Measurements from ENCODE around the gene PHKG1. TPM values are rescaled to one million over a fixed set of nuclear protein-coding genes. Genes with fewer than 3 reads are reported as not detected.

PHKG1 gene
- total and polyA plus RNA-seq, 2 of the 8 experiments (the other 6 are each of a cell fraction or from before 2014, with no cell fraction given) = 0.03 to 0.61 TPM

DNA sequence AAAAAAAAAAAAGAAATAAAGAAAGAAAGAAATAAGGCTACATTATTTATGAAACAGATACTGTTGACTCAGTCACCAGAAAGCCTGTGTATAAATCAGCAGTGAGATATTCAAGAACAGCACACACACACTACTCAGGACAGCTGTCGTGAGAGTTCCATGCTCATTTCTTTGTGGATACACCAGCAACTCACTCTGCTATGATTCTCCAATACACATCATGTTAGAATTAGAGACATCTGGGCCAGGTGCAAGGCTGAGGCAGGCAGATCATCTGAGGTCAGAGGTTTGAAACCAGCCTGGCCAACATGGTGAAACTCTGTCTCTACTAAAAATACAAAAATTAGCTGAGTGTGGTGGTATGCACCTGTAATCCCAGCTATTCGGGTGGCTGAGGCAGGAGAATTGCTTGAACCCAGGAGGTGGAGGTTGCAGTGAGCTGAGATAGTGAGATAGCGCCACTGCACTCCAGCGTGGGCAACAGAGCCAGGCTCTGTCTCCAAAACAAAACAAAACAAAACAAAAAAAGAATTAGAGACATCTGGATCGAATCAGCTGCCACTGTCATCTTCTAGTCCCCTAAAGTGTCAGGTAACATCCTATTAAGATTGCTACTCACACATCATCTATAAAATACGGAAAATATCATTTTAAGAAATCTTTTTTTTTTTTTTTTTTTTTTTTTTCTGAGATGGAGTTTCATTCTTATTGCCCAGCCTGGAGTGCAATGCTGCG is 34.7 kb upstream of the PHKG1 start:
- H4K91ac ChIP-seq (replicated peaks; ENCODE audit: insufficient read length, low read length) = no peak overlapping the region
- no peaks in the 10 kb centered on the region for H3K23me2 ChIP-seq (ENCODE audit: low read depth, low read length)
- no peak overlapping the region for H4K8ac ChIP-seq (ENCODE audit: extremely low read depth, insufficient read depth, low read length)
- TF ChIP-seq RFX5 (IDR thresholded peaks at IDR 0.05; ENCODE audit: borderline replicate concordance, low read depth, low read length) = no peak
- no peak for TF ChIP-seq POU5F1 (IDR thresholded peaks at IDR 0.05; ENCODE audit: low read depth, low read length)
- no peak for TF ChIP-seq ASH2L (IDR thresholded peaks at IDR 0.05; ENCODE audit: low read length)
- TF ChIP-seq TEAD4 (IDR thresholded peaks at IDR 0.05; ENCODE audit: low read depth, low read length) = no peak
- no peak for TF ChIP-seq KDM1A (IDR thresholded peaks at IDR 0.05; ENCODE audit: borderline replicate concordance, low read length)
- no peak for TF ChIP-seq BRCA1 (IDR thresholded peaks at IDR 0.05; ENCODE audit: low read depth, low read length)
- TF ChIP-seq, protein P1, sequence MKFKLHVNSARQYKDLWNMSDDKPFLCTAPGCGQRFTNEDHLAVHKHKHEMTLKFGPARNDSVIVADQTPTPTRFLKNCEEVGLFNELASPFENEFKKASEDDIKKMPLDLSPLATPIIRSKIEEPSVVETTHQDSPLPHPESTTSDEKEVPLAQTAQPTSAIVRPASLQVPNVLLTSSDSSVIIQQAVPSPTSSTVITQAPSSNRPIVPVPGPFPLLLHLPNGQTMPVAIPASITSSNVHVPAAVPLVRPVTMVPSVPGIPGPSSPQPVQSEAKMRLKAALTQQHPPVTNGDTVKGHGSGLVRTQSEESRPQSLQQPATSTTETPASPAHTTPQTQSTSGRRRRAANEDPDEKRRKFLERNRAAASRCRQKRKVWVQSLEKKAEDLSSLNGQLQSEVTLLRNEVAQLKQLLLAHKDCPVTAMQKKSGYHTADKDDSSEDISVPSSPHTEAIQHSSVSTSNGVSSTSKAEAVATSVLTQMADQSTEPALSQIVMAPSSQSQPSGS (IDR thresholded peaks at IDR 0.05; ENCODE audit: low read length) = no peak
- TF ChIP-seq CHD1 (IDR thresholded peaks at IDR 0.05; ENCODE audit: low read depth, low read length) = no peak
- H3K79me2 ChIP-seq (ENCODE audit: control insufficient read depth in 1 of 2, insufficient read depth in 2 of 2, low read length in 2 of 2) = no peaks in the 10 kb centered on the region
- no peak overlapping the region for H3K56ac ChIP-seq (replicated peaks; ENCODE audit: insufficient read length, low read depth, low read length)
- H3K9me3 ChIP-seq (ENCODE audit: insufficient read depth in 2 of 2, low read depth in 1 of 2, low read length in 1 of 2) = peaks cover 27 to 75% of the 10 kb centered on the region in 2 experiments
- no peak for FAIRE-seq
- no peak overlapping the region for H3K14ac ChIP-seq (ENCODE audit: insufficient read length)
- no peaks in the 10 kb centered on the region for H3K79me1 ChIP-seq (ENCODE audit: low read depth, low read length)
- H3K36me3 ChIP-seq (ENCODE audit: control insufficient read depth in 2 of 4, insufficient read depth in 4 of 4, low read length in 3 of 4) = no peaks in the 10 kb centered on the region
- H2BK5ac ChIP-seq (ENCODE audit: low read depth, low read length) = no peak overlapping the region
- H3K4me2 ChIP-seq (ENCODE audit: insufficient read depth in 1 of 2, low read depth in 2 of 2, low read length in 2 of 2) = no peak overlapping the region
- no peak for DNase-seq (ENCODE audit: low read depth in 1 of 2, low spot score in 2 of 2)
- H2AFZ ChIP-seq (ENCODE audit: low read length) = no peak overlapping the region
- WGBS, 2 experiments (ENCODE audit: extremely low coverage in 1 of 2, insufficient coverage in 1 of 2, insufficient read length in 1 of 2, insufficient replicate concordance in 2 of 2, low coverage in 1 of 2, low lambda C conversion rate in 2 of 2, missing lambda C conversion rate in 1 of 2) = 80% methylated on average over 7 of the region's 7 CpGs; no CpG with 5 or more reads in 1 of the 2 experiments
- no peak overlapping the region for H2BK12ac ChIP-seq (ENCODE audit: low read depth, low read length)
- H2BK20ac ChIP-seq (ENCODE audit: low read length) = no peak overlapping the region
- no peak overlapping the region for H3K18ac ChIP-seq (ENCODE audit: extremely low read depth, low read length)
- no peak overlapping the region for H3K27ac ChIP-seq (ENCODE audit: low read depth, low read length)
- no peak overlapping the region for H2AK5ac ChIP-seq (ENCODE audit: low read depth, low read length)
- H3K27me3 ChIP-seq (replicated peaks in 1 of 4; ENCODE audit: control insufficient read depth in 3 of 4, extremely low read depth in 1 of 4, insufficient read depth in 3 of 4, low read length in 3 of 4) = no peaks in the 10 kb centered on the region
- H3K23ac ChIP-seq (ENCODE audit: insufficient read length) = no peak overlapping the region
- H2BK120ac ChIP-seq (replicated peaks; ENCODE audit: low read depth, low read length) = no peak overlapping the region
- ChIA-PET CTCF (ENCODE audit: partially characterized antibody) (no interaction called here), POLR2A (ENCODE audit: partially characterized antibody) (no interaction called here)
- H4K20me1 ChIP-seq (replicated peaks in 1 of 2; ENCODE audit: control insufficient read depth in 1 of 2, insufficient read depth in 2 of 2, low read length in 2 of 2) = no peaks in the 10 kb centered on the region
- H3K9ac ChIP-seq (replicated peaks in 1 of 4; ENCODE audit: extremely low read depth in 1 of 4, low read depth in 3 of 4, low read length in 3 of 4) = no peak overlapping the region
- no peak overlapping the region for H3K4ac ChIP-seq (replicated peaks; ENCODE audit: insufficient read length, low read depth, low read length)
- H4K5ac ChIP-seq (ENCODE audit: insufficient read length, low read depth, low read length) = no peak overlapping the region
- H3K4me1 ChIP-seq (replicated peaks in 1 of 4; ENCODE audit: control insufficient read depth in 3 of 4, insufficient read depth in 4 of 4, low read length in 3 of 4) = no peaks in the 10 kb centered on the region
- no peak overlapping the region for H2BK15ac ChIP-seq (ENCODE audit: low read length)
- no peak overlapping the region for H3K4me3 ChIP-seq (ENCODE audit: extremely low read depth in 1 of 4, insufficient read depth in 2 of 4, low read depth in 3 of 4, low read length in 4 of 4)

Data from H1 (cell line).